ENCODE data around the gene PEX16.

The PEX16 gene

DNA sequence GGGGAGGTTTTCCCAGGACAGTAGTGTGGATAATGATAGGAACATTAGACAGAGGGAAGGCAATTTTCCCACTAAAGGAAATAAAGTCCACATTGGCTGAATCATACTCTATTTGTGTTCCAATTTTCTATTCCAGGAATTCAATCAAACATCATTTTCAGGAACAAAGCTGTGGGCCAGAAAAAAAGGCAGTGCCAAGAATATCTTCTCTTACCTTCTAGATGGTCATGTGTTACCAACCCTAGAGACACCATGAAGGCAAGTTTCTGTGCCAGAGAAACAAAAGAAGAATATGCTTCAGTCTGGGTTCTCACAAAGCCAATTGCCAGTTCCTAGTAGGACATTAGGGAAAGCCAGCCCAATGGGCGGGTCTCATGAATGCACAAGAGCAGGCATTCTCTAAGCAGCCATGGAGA, 32.3 kb upstream of the PEX16 start:
- Histone ChIP-seq H3K36me3 (replicated peaks) (peaks cover 43% of the 10 kb centered on the region), H3K27me3 (replicated peaks) (no peaks in the 10 kb centered on the region), H3K27ac (no peak overlapping the region), H3K4me3 (ENCODE audit: low read depth, low read length) (no peak overlapping the region)
- TF ChIP-seq, protein P1, sequence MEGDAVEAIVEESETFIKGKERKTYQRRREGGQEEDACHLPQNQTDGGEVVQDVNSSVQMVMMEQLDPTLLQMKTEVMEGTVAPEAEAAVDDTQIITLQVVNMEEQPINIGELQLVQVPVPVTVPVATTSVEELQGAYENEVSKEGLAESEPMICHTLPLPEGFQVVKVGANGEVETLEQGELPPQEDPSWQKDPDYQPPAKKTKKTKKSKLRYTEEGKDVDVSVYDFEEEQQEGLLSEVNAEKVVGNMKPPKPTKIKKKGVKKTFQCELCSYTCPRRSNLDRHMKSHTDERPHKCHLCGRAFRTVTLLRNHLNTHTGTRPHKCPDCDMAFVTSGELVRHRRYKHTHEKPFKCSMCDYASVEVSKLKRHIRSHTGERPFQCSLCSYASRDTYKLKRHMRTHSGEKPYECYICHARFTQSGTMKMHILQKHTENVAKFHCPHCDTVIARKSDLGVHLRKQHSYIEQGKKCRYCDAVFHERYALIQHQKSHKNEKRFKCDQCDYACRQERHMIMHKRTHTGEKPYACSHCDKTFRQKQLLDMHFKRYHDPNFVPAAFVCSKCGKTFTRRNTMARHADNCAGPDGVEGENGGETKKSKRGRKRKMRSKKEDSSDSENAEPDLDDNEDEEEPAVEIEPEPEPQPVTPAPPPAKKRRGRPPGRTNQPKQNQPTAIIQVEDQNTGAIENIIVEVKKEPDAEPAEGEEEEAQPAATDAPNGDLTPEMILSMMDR (IDR thresholded peaks at IDR 0.05; ENCODE audit: low read depth, low read length, missing control alignments): no peak
- DNase-seq: no peak
- in situ Hi-C loops (cut with HindIII; ENCODE audit: low pct_ligation_motif_present, low sequenced_read_pairs): no loop called here

DNA sequence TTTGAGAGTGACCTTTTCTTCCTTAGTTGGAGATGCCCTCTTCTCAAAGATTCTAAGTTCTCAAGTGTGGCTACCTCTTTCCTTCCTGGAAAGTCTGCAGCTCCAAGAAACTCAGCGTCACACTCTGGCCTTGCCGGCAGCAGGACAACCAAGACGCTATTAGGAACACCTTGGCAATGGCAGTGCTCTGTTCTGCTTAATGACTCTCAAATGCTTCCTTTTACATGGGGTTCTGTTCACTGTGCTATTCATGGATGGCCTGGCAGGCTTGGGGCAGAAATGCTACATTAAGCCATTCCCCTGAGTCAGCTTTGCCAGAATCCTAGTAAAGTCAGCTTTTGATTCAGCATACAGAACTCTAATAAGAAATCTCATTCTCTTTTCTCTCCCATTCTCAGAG, 30.7 kb upstream of the PEX16 start:
- H3K4me3 ChIP-seq (ENCODE audit: low read depth, low read length): no peak overlapping the region
- DNase-seq: no peak
- in situ Hi-C loops (cut with HindIII; ENCODE audit: low pct_ligation_motif_present, low sequenced_read_pairs): no loop called here
- peaks cover 46% of the 10 kb centered on the region for H3K36me3 ChIP-seq (replicated peaks)
- TF ChIP-seq, protein P1 (IDR thresholded peaks at IDR 0.05; ENCODE audit: low read depth, low read length, missing control alignments): no peak
- no peaks in the 10 kb centered on the region for H3K27me3 ChIP-seq (replicated peaks)
- H3K27ac ChIP-seq: no peak overlapping the region

DNA sequence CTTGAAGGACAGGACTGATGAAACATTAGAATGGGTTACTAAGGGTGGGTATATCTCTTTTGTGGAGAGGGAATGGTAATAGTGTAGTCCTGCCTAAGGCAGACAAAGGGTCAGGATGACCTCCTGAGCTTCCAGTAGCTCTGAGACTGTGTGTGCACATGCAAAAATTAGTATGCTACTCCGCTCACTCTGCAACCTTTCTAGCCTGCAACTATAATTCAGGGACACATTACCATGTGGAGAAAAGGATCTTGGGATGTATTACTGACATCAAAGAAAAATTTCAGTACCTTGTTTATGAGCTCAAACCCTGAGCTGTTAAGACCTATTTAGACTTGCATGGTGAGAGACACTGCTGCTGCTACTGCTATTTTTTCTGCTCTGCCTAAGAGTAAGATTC, 30.2 kb upstream of the PEX16 start:
- H3K4me3 ChIP-seq (ENCODE audit: low read depth, low read length): no peak overlapping the region
- DNase-seq: no peak
- in situ Hi-C loops (cut with HindIII; ENCODE audit: low pct_ligation_motif_present, low sequenced_read_pairs): no loop called here
- H3K36me3 ChIP-seq (replicated peaks): peaks cover 43% of the 10 kb centered on the region
- H3K27ac ChIP-seq: no peak overlapping the region
- TF ChIP-seq, protein P1 (IDR thresholded peaks at IDR 0.05; ENCODE audit: low read depth, low read length, missing control alignments): no peak
- H3K27me3 ChIP-seq (replicated peaks): no peaks in the 10 kb centered on the region

DNA sequence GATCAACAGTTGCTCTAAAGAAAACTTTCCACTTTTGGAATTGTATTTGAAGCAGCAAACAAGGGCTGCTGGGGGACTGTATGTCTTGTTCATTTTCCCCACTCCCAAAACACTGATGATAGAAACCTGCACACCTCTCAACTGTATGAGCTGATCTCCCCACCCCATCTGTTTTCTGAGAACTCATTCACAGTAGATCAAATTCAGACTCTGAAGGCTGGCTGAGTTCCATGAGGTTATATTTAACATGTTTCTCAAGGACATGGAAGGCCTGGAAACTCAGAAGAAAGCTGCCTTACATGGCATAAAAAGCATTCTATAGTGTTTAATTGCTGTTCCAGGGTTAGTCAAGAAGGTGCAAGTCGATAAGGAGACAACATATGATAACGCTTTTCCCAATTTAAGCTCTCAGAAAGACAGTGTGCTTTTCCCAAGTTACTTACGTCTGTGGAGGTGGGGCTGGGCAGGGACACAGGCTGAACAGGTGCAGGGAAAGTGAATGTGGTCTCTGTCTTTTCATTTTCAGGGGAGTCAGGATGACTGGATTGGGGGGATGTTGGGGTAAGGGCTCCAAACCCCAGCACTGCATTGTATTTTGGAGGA, 27.8 kb upstream of the PEX16 start:
- H3K27me3 ChIP-seq (replicated peaks): no peaks in the 10 kb centered on the region
- no peak for DNase-seq
- H3K36me3 ChIP-seq (replicated peaks): peaks cover 39% of the 10 kb centered on the region
- H3K4me3 ChIP-seq (ENCODE audit: low read depth, low read length): no peak overlapping the region
- no peak overlapping the region for H3K27ac ChIP-seq
- in situ Hi-C loops (cut with HindIII; ENCODE audit: low pct_ligation_motif_present, low sequenced_read_pairs): no loop called here
- TF ChIP-seq, protein P1 (IDR thresholded peaks at IDR 0.05; ENCODE audit: low read depth, low read length, missing control alignments): no peak

DNA sequence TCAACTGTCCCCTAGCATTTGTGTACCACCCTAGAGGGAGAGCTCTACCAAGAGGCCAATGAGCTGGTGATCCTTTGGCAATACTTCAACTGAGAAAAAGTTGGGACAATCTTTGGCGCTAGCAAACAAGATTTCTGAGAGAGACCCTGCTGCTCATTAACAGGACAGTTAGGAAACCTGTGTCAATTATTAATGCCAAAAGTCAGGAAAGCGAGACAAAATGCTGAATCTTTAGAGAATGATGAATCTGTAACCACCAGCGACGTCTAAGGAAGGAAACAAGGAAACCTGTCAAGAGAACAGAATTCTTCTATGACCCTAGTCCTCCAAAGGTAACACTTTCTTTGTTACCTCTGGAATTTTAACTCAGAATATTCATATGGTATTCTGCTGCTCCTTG, 24.7 kb upstream of the PEX16 start:
- H3K27ac ChIP-seq: no peak overlapping the region
- in situ Hi-C loops (cut with HindIII; ENCODE audit: low pct_ligation_motif_present, low sequenced_read_pairs): no loop called here

More for the DNA sequence above, 24.7 kb upstream of the PEX16 start:
- Histone ChIP-seq H3K36me3 (replicated peaks) (peaks cover 21% of the 10 kb centered on the region), H3K4me3 (ENCODE audit: low read depth, low read length) (no peak overlapping the region), H3K27me3 (replicated peaks) (no peaks in the 10 kb centered on the region)
- TF ChIP-seq, protein P1 (IDR thresholded peaks at IDR 0.05; ENCODE audit: low read depth, low read length, missing control alignments): no peak
- DNase-seq: no peak
